Erythroblast (primary cell): Measurements from ENCODE around the gene CCDC183.
"Not testable (repeated sequence)": the region's sequence is repeated elsewhere in the genome, so short reads cannot be mapped to it uniquely, and the experiment has no call there.

ENCODE experiments used
- DNase-seq, 2 experiments: peaks; one replicate each; lab custom pipeline; 2025; lab: John Stamatoyannopoulos, UW
- GATA1 ChIP-seq: IDR thresholded peaks from 2 replicates; pipeline ENCODE4 v1.6.1; 2011; ENCODE audit warnings: low read depth, mild to moderate bottlenecking, control low read depth, low read length, moderate library complexity
- POLR2A ChIP-seq: IDR thresholded peaks from 2 replicates; pipeline ENCODE4 v1.6.1; 2011; ENCODE audit warnings: mild to moderate bottlenecking, low read length

Gene CCDC183

DNA sequence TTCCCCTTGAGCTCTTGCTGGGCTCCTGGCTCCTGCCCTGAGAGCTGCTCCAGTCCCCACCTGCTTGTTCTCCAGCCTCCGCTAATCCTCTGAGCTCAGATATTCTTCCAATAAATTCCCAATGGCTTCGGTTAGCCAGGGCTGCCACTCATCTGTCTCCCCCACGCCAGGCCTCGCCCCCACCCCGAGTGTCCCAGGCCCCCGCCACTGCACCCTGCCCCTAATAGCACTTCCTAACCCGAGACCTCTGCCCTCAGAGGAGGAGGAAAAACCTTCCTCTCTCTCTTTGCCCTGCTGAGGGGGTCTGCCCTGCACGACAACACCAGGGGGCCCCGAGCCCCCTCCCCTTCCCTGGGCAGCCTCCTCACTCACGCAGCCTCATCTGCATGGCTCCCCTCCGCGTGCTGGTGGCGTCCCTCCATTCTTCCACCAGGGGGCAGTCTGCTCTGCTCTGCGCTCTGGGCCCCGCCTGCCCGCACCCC lies 26.4 kb upstream of the CCDC183 start:
- peak; percentile 60 to 64 for DNase-seq
- TF ChIP-seq GATA1 (no peak), POLR2A (no peak)

GRCh38 chr9:136771907-136772415 lies 24.2 kb upstream of the CCDC183 start:
- TF ChIP-seq GATA1 (no peak), POLR2A (no peak)
- DNase-seq = peak in 1 of 2 experiments; percentile 42

- TF ChIP-seq GATA1 (no peak), POLR2A (no peak)
- DNase-seq = peak; percentile 29 to 53
Measured at GRCh38 chr9:136773386-136774044, 22.6 kb upstream of the CCDC183 start.

DNA sequence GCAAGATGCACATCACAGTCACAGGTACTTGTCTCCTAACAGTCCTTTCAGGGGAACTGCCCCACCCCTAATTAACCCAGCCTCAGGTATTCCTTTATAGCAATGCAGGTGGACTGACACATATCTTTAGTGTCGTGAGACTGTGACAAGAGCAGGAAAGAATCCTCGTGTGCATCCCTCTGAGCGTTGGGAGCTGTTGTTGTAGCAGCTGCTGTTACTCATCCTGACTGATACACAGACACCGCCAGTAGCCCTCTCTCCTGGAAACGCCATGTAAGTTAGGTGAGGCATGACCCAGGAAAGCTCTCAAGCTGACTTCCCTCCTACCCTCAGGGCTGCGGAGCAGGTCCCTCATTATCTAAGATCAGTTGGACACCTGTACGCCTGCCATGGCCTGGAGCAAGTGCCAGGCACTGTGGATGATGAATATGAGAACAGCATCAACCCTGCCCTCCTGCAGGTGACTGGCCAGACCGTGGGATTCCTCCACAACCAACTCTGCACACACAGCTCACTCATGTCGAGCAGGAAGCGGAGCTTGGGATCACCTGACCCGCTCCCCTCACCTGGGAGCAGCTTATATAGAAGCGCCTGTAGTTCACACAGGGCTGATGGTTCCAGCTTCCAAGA lies 21.6 kb upstream of the CCDC183 start:
- TF ChIP-seq POLR2A (no peak), GATA1 (no peak)

DNA sequence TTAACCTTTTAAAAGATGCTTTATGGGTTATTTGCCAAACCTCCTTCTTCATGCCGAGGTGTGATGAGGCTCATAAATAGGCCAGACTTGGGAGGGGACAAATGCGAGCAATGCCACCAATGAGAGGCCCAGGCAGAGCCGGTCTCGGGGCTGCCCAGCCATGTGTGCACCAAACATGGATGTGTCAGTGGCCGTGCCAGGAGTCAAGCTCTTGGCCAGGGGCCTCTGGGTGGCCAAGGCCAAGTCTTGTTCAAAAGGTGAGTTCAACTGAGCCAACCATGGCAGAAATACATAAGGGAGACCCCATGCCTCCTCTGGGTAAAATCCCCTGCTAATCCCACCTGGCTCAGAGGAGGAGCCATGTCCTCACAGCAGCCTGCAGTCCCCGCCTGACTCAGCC lies 20.9 kb upstream of the CCDC183 start:
- DNase-seq = no peak
- TF ChIP-seq GATA1 = no peak
- no peak for TF ChIP-seq POLR2A

More for the DNA sequence above, 21.6 kb upstream of the CCDC183 start:
- no peak for DNase-seq

DNA sequence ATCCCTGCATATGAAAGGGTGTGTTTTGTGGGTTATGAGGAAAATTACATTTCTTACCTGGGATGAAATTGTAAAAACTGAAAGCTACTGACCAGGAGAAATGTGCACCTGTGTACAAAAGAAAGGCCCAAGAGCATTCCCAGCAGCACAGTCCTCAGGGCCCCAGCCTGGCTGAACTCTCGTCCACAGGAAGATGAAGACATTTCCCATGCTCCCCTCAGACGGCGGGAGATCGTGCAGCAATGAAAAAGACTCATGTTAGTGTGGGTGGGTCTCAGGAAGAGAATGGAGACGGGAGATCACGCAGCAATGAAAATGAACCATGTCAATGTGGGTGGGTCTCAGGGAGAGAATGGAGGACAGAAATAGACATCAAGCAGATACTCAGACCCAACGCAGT lies 19.2 kb upstream of the CCDC183 start:
- DNase-seq = no peak
- no peak for TF ChIP-seq POLR2A
- no peak for TF ChIP-seq GATA1

- TF ChIP-seq GATA1 = no peak
- TF ChIP-seq POLR2A = no peak
- DNase-seq = no peak
Measured at GRCh38 chr9:136777359-136777758, 18.8 kb upstream of the CCDC183 start.

GRCh38 chr9:136779808-136780207 lies 16.3 kb upstream of the CCDC183 start:
- no peak for DNase-seq
- TF ChIP-seq GATA1 = no peak
- TF ChIP-seq POLR2A = no peak

GRCh38 chr9:136782452-136782851 lies 13.7 kb upstream of the CCDC183 start:
- DNase-seq = no peak
- TF ChIP-seq GATA1 = no peak
- TF ChIP-seq POLR2A = no peak

DNA sequence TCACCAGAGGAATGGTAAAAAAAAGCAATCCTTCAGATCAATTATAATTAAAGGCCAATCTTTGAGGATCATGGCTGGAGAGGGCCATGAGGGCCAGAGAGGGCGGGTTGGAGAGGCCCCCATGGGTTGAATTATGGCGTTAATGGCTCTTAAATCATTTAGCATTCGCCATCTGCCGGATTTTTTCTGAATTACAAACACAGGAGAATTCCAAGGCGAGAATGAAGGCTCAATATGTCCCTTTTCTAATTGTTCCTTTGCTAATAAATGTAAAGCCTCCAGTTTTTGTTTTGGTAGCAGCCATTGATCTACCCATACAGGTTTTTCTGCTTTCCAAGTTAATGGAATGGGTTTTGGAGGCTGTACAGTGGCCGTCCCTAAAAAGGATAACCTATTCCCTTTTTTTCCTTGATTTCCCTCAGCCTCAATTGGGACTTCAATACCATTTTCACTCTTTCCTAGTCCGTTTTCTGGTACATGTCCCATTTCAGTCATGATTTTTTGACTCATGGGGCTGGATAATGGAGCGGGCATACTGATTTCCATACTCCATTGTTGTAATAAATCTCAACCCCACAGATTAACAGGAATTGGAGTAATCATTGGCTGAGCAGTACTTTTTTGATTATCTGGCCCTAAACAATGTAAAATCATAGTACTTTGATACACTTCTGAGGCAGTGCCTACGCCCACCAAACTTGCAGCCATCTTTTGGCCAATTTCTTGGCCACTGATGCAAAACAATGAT lies 11.7 kb upstream of the CCDC183 start:
- TF ChIP-seq GATA1 (no peak), POLR2A (no peak)
- peak; percentile 69 to 71 for DNase-seq

GRCh38 chr9:136784997-136785361 lies 11.2 kb upstream of the CCDC183 start:
- peak; percentile 49 for TF ChIP-seq POLR2A
- TF ChIP-seq GATA1 = no peak

DNA sequence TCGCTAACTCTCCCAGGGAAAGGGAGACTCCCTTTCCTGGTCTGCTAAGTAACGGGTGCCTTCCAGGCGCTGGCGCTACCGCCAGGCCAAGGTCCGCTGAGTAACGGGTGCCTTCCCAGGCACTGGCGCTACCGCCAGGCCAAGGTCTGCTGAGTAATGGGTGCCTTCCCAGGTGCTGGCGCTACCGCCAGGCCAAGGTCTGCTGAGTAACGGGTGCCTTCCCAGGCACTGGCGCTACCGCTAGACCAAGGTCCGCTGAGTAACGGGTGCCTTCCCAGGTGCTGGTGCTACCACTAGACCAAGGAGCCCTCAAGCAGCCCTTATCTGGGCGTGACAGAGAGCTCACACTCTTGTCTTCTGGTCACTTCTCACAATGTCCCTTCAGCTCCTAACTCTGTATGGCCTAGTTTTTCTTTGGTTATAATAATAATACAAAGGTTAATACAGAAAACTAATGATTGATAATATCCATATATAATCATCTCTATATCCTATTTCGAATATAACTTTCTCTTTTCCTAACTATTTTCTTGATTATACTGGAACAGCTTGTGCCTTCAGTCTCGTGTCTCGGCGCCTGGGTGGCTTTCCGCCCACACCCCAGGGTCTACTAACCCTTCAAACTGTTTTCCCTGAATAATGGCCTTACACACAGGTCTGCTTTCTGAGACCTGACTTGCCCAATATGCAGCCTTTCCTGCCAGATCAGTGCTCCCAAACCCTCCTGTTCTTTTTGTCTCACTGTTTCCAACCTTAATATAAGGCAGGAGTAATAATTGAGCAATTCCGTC lies 10.4 kb upstream of the CCDC183 start:
- peak in 1 of 2 experiments; percentile 41 for DNase-seq

More at GRCh38 chr9:136784997-136785361, 11.2 kb upstream of the CCDC183 start:
- peak; percentile 75 to 88 for DNase-seq

- no peak for TF ChIP-seq POLR2A
- no peak for TF ChIP-seq GATA1
- DNase-seq = no peak
Measured at GRCh38 chr9:136786451-136786850, 9.7 kb upstream of the CCDC183 start.

DNA sequence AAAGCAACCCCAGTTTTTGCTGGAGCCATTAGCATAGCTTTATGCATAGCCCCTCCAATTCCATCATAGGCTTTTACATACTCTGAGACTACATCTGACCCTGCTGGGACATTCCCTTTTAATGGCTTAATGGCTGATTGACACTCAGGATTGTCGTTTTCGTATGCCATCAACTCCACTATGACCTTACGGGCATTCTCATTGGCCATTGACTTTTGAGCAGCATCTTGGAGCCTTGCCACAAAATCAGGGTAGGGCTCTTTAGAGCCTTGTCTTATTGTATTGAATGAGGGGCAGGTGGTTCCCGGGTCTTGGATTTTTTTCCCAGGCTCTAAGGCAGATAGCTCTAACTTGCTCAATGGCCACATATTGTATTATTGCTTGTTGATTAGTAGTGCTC lies 9.2 kb upstream of the CCDC183 start:
- not testable (repeated sequence) for DNase-seq
